ENCODE measurements around the gene CFAP90.

DNA sequence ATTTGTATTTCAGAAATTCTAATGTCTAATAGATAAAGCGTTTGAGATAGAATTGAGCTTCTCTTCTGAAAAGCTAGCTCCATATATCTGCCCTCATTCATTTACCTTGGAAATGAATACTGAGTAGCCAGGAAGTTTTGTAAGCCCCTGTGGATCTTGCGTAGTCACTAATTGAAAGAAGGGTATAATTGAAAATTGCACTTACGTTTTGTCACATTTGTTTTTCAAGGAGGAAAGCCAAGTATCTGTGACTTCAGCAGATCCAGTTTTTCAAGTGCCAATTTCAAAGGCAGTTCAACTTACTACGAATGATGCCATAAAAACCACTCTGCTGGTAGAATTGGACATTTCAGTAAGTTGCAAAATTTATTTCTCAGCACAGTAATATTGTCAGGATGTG lies 32.0 kb upstream of the CFAP90 start:
- TF ChIP-seq, protein P1, sequence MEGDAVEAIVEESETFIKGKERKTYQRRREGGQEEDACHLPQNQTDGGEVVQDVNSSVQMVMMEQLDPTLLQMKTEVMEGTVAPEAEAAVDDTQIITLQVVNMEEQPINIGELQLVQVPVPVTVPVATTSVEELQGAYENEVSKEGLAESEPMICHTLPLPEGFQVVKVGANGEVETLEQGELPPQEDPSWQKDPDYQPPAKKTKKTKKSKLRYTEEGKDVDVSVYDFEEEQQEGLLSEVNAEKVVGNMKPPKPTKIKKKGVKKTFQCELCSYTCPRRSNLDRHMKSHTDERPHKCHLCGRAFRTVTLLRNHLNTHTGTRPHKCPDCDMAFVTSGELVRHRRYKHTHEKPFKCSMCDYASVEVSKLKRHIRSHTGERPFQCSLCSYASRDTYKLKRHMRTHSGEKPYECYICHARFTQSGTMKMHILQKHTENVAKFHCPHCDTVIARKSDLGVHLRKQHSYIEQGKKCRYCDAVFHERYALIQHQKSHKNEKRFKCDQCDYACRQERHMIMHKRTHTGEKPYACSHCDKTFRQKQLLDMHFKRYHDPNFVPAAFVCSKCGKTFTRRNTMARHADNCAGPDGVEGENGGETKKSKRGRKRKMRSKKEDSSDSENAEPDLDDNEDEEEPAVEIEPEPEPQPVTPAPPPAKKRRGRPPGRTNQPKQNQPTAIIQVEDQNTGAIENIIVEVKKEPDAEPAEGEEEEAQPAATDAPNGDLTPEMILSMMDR (IDR thresholded peaks at IDR 0.05; ENCODE audit: insufficient read depth, low read depth, low read length): no peak
- TF ChIP-seq EZH2 (IDR thresholded peaks at IDR 0.05; ENCODE audit: insufficient read depth, low read length): no peak

Measured in astrocyte (in vitro differentiated cells and primary cell).